Lower leg skin (tissue), 4 donors: ENCODE results near the gene PITPNC1. TPM values are rescaled to one million over a fixed set of nuclear protein-coding genes. Genes with fewer than 3 reads are reported as not detected.
"Not testable (repeated sequence)": the region's sequence is repeated elsewhere in the genome, so short reads cannot be mapped to it uniquely, and the experiment has no call there.

Experiments
- DNase-seq, 2 donors: peaks; one replicate each; pipeline ENCODE4 v3.0.0-alpha.2; 2019; ENCODE audit warnings: low spot score in 2 of 2
- H3K4me3 ChIP-seq: fragments of 200-600 bp; sonication (generic); 2 replicates; pipeline ENCODE4 v1.5.1; 2017; ENCODE audit warnings: mild to moderate bottlenecking, low read depth; ENCODE audit not compliant: poor library complexity, severe bottlenecking
- POLR2A ChIP-seq, 2 donors: fragments of 450-650 bp; IDR thresholded peaks; one replicate each; pipeline ENCODE4 v1.6.1; 2016 to 2017; ENCODE audit warnings: antibody characterized with exemption in 2 of 2, mild to moderate bottlenecking in 1 of 2, moderate library complexity in 1 of 2
- WGBS, 2 donors: methylation state at CpG; one replicate each; pipeline ENCODE4 v1.1.5; 2018; 5-methylcytosine and 5-hydroxymethylcytosine counted together
- intact Hi-C: fragments of 100-400 bp; cut with DNase I; formaldehyde crosslinking; loops from one replicate; pipeline ENCODE4 v1.15.0; 2023; ENCODE audit warnings: low total_unique reads
- total RNA-seq, 4 donors: library from RNA; depleted of rRNA; stranded (reverse); fragments of >200 nt; gene quantifications; one replicate each; pipeline ENCODE4 v1.1.0, GENCODE V29; 2016
- TF ChIP-seq, protein P1 (sequence below), 3 donors: fragments of 450-650 bp; IDR thresholded peaks; one replicate each; pipeline ENCODE4 v1.5.1; 2016; ENCODE audit warnings: antibody characterized with exemption in 3 of 3, mild to moderate bottlenecking in 3 of 3, moderate library complexity in 2 of 3

Gene PITPNC1
- total RNA-seq, 4 donors from 2014 or later: 1.7 to 8.2 (median 4.6) TPM

DNA sequence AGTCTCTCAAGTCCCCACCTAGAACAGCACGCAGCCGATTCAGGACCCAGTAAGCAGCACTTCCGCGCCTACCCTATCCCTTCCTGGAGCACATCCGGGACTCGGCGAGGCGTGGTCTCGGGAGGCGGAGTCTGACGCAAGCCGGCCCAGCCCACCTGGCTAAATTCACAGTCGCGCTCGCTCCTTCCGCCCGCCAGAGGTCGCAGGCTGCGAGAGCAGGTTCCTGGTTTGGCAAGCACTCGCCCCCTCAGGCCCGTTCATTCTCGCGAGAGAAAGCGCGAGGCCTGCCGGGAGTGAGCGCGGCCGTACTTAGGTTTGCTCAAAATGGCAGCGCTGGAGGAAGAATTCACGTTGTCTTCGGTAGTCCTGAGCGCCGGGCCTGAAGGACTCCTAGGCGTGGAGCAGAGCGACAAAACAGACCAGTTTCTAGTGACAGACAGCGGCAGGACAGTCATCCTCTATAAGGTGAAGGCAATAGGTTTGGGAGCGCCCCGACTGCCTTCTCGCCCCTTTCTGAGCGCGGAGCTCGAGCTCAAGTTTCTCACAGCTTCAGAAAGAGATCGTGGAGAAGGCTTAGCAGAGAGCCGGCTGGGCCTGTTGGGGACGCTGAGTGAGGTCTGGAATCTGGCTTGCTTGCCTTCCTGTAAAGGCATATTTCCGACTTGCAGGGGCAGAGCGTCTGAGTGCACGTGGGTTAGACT is 340.7 kb downstream of the PITPNC1 start, which contains the start of gene NOL11:
NOL11 (plus strand) TSS at position 313 of the 701 bp plus-strand sequence; CDS start at position 325, 12 bp downstream.
- peak in 1 of 2 donors; percentile 25 for TF ChIP-seq POLR2A (IDR thresholded peaks at IDR 0.05)
- TF ChIP-seq, protein P1, sequence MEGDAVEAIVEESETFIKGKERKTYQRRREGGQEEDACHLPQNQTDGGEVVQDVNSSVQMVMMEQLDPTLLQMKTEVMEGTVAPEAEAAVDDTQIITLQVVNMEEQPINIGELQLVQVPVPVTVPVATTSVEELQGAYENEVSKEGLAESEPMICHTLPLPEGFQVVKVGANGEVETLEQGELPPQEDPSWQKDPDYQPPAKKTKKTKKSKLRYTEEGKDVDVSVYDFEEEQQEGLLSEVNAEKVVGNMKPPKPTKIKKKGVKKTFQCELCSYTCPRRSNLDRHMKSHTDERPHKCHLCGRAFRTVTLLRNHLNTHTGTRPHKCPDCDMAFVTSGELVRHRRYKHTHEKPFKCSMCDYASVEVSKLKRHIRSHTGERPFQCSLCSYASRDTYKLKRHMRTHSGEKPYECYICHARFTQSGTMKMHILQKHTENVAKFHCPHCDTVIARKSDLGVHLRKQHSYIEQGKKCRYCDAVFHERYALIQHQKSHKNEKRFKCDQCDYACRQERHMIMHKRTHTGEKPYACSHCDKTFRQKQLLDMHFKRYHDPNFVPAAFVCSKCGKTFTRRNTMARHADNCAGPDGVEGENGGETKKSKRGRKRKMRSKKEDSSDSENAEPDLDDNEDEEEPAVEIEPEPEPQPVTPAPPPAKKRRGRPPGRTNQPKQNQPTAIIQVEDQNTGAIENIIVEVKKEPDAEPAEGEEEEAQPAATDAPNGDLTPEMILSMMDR (IDR thresholded peaks at IDR 0.05): peak in 1 of 3 donors; percentile 95
- peak within 1 kb of the TSS; percentile 99 for H3K4me3 ChIP-seq
- intact Hi-C loops: no loop called here
- DNase-seq: peak; percentile 98 to 100
- WGBS, 2 donors: 0 to 1% methylated on average over 46 to 47 of the region's 49 CpGs

DNA sequence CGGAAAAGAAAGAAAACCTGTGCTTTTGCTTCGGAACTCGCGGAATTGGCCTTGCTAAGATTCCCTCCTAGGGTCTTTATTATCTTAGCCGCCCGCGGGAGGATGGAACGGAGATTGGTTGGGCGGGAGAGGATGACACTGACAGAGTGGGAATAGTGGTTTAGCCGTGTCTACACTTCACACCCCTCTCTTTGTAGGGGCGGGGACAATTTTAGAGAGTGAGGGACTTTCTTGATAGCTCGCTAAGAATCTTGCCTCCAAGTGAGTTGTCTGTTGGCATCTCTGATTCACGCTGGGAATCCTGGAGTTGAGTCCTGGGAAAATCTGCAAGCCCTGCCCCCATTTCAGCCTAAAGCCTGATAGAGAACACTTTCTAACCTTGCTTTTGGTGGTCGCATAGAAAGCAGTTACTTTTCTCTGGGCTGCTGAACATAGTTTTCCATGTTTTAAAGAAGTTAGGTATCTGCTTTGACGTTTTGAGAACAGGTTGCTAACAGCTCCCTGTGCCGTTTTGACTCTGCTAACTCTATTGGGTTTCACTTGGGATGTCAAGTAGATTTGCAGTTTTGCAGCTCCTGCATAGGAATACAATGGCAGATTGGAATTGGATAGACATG is 341.4 kb downstream of the PITPNC1 start:
- H3K4me3 ChIP-seq: peak overlapping the region; percentile 99
- intact Hi-C loops: no loop called here
- TF ChIP-seq, protein P1 (IDR thresholded peaks at IDR 0.05): no peak
- TF ChIP-seq POLR2A (IDR thresholded peaks at IDR 0.05): no peak
- WGBS, 2 donors: 0% methylated on average over 16 of the region's 16 CpGs
- DNase-seq: no peak

DNA sequence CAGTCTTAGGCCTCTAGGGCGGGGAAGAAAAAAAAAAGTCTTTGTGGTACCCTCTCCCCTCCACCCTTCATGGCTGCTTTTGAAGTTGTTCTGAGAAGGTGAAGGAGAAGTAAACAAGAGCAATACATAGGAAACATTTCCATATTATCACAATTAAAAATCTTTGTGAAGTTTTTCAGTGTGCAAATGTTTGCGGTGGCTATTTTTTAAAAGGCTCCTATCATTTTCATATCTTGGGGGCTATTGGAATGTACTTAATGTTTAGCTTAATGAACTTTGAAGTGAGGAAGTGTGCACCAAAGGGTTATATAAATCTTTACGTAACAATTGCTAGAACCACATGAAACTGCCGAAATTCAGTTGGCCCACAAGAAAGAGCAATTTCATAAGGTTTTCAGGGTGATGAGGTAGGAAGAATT is 348.3 kb downstream of the PITPNC1 start:
- WGBS, 2 donors: 92 to 93% methylated on average over 4 of the region's 4 CpGs
- no peak for DNase-seq
- intact Hi-C loops: no loop called here
- no peak for TF ChIP-seq POLR2A (IDR thresholded peaks at IDR 0.05)
- TF ChIP-seq, protein P1 (IDR thresholded peaks at IDR 0.05): no peak
- H3K4me3 ChIP-seq: no peak overlapping the region

DNA sequence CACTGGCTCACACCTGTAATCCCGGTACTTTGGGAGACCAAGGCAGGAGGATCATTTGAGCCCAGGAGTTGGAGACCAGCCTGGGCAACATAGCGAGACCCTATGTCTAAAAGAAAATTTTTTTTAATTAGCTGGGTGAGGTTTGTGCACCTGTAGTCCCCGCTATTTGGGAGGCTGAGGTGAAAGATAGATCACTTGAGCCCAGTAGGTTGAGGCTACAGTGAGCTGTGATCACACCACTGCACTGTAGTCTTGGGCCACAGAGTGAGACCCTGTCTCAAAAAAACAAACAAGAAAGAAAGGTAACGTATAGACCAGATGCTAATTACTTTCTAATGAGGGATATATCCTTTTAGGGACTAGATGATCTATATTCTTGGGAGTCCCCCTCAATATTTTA is 348.7 kb downstream of the PITPNC1 start:
- intact Hi-C loops: no loop called here
- TF ChIP-seq, protein P1 (IDR thresholded peaks at IDR 0.05): no peak
- no peak for TF ChIP-seq POLR2A (IDR thresholded peaks at IDR 0.05)
- H3K4me3 ChIP-seq: no peak overlapping the region
- 91 to 94% methylated on average over 4 of the region's 4 CpGs for WGBS, 2 donors
- no peak for DNase-seq

DNA sequence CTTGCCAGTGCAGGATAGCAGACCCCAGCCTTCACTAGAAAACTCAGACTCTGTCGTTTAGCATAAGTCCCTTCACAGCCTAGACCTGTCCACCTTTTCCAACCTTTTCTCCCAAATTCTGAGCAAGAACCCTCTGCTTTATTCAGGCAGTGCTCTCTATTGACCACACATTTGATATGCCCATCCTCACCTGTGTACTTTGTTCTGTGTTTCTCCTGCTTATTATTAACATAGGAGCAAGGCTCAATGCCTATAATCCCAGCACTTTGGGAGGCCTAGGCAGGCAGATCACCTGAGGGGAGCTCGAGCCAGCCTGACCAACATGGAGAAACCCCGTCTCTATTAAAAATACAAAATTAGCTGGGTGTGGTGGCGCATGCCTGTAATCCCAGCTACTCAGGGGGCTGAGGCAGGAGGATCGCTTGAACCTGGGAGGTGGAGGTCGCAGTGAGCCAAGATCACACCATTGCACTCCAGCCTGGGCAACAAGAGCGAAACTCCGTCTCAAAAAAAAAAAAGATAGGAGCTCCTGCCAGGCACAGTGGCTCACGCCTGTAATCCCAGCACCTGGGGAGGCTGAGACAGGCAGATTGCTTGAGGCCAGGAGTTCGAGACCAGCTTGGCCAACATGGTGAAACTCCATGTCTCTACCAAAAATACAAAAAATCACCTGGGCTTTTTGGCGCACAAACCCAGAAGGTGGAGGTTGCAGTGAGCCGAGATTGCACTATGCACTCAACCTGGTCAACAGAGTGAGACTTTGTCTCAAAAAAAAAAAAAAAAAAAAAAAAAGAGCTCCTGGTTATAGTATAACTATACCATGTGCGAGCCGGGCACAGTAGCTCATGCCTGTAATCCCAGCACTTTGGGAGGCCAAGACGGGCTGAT is 350.3 kb downstream of the PITPNC1 start:
- WGBS, 2 donors: 96 to 97% methylated on average over 15 of the region's 15 CpGs
- DNase-seq, intact Hi-C loops, H3K4me3 ChIP-seq: not testable (repeated sequence)

DNA sequence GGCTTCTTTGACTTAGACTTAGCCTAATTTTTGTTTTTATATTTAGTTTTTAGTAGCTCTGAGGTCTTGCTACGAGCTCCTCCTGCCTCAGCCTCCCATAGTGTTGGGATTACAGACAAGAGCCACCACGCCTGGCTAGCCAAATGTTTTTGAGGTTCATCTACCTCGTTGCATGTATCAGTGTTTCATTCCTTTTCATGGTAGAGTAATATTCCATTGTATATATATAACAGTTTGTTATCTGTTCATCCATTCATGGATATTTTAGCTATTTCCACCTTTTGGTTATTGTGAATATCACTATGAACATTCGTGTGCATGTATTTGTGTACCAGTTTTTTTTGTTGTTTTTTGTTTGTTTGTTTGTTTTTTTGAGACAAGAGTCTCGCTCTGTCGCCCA is 352.8 kb downstream of the PITPNC1 start:
- no peak for TF ChIP-seq POLR2A (IDR thresholded peaks at IDR 0.05)
- TF ChIP-seq, protein P1 (IDR thresholded peaks at IDR 0.05): no peak
- WGBS, 2 donors: 91 to 99% methylated on average over 6 of the region's 6 CpGs

More for the DNA sequence above, 352.8 kb downstream of the PITPNC1 start:
- intact Hi-C loops: no loop called here
- no peak overlapping the region for H3K4me3 ChIP-seq
- DNase-seq: no peak
